Neural cell (in vitro differentiated cells): ENCODE results near the gene KCTD13. TPM values are rescaled to one million over a fixed set of nuclear protein-coding genes. Genes with fewer than 3 reads are reported as not detected.

ENCODE experiments used
- H2AFZ ChIP-seq: fragments of 200-600, 300-800 bp; sonication (generic), shearing (Covaris generic); 2 replicates; pipeline ENCODE4 v1.6.0; 2014; ENCODE audit warnings: low read depth, mild to moderate bottlenecking, antibody characterized with exemption, low read length, moderate library complexity
- H3F3A ChIP-seq: fragments of 200-600 bp; shearing (Covaris generic); 2 replicates; pipeline ENCODE4 v1.6.1; 2016; ENCODE audit warnings: mild to moderate bottlenecking, moderate library complexity, mixed read lengths, antibody characterized with exemption, low read length; ENCODE audit not compliant: insufficient read depth, poor library complexity, severe bottlenecking
- H3K27ac ChIP-seq: fragments of 200-600, 300-800 bp; sonication (generic), shearing (Covaris generic); 2 replicates; pipeline ENCODE4 v1.5.1; 2014; ENCODE audit warnings: mild to moderate bottlenecking, low read length, moderate library complexity
- H3K27me3 ChIP-seq: fragments of 300-800, 200-600 bp; sonication (generic), shearing (Covaris generic); 2 replicates; pipeline ENCODE4 v1.6.0; 2014; ENCODE audit warnings: mild to moderate bottlenecking, low read depth, low read length, moderate library complexity; ENCODE audit not compliant: insufficient read depth
- H3K36me3 ChIP-seq: fragments of 300-800, 200-600 bp; sonication (generic), shearing (Covaris generic); 2 replicates; pipeline ENCODE4 v1.5.1; 2014; ENCODE audit warnings: mild to moderate bottlenecking, antibody characterized with exemption, low read length, moderate library complexity; ENCODE audit not compliant: insufficient read depth
- H3K4me2 ChIP-seq: fragments of 300-800, 200-600 bp; sonication (generic), shearing (Covaris generic); 2 replicates; pipeline ENCODE4 v1.6.0; 2014; ENCODE audit warnings: mild to moderate bottlenecking, low read length
- H3K4me3 ChIP-seq: fragments of 300-800, 200-600 bp; sonication (generic), shearing (Covaris generic); 2 replicates; pipeline ENCODE4 v1.5.1; 2014; ENCODE audit warnings: mild to moderate bottlenecking, low read length, moderate library complexity
- H3K79me2 ChIP-seq: fragments of 200-600 bp; shearing (Covaris generic); replicated peaks from 2 replicates; pipeline ENCODE4 v1.6.0; 2014; ENCODE audit warnings: mild to moderate bottlenecking, low read length, moderate library complexity; ENCODE audit not compliant: insufficient read depth
- H3K9ac ChIP-seq: fragments of 300-800, 200-600 bp; sonication (generic), shearing (Covaris generic); 2 replicates; pipeline ENCODE4 v1.6.1; 2016; ENCODE audit warnings: mild to moderate bottlenecking, low read length, mixed read lengths
- H3K9me2 ChIP-seq: fragments of 200-600 bp; shearing (Covaris generic); 2 replicates; pipeline ENCODE4 v1.6.1; 2016; ENCODE audit warnings: mild to moderate bottlenecking, low read length, mixed read lengths; ENCODE audit not compliant: insufficient read depth
- H3K9me3 ChIP-seq: fragments of 200-600, 300-800 bp; sonication (generic), shearing (Covaris generic); 2 replicates; pipeline ENCODE4 v1.6.1; 2016; ENCODE audit warnings: mild to moderate bottlenecking, mixed run types, low read length, moderate library complexity, mixed read lengths
- H4K20me1 ChIP-seq: fragments of 200-600 bp; shearing (Covaris generic); 2 replicates; pipeline ENCODE4 v1.6.1; 2016; ENCODE audit warnings: mild to moderate bottlenecking, mixed run types; ENCODE audit not compliant: insufficient read depth
- EP300 ChIP-seq: fragments of 450-650 bp; conservative IDR thresholded peaks from 2 replicates; pipeline ENCODE4 v1.6.1; 2014; ENCODE audit warnings: antibody characterized with exemption, mild to moderate bottlenecking, moderate library complexity; ENCODE audit not compliant: poor library complexity, severe bottlenecking
- EZH2 ChIP-seq: fragments of 200-600, 300-800 bp; shearing (Covaris generic), sonication (generic); IDR thresholded peaks from 2 replicates; pipeline ENCODE4 v1.6.1; 2014; ENCODE audit warnings: antibody characterized with exemption, low read length, borderline replicate concordance, mild to moderate bottlenecking; ENCODE audit not compliant: insufficient read depth, poor library complexity, severe bottlenecking
- MXI1 ChIP-seq: fragments of 450-650 bp; conservative IDR thresholded peaks from 2 replicates; pipeline ENCODE4 v1.6.1; 2014; ENCODE audit warnings: antibody characterized with exemption, mild to moderate bottlenecking; ENCODE audit not compliant: poor library complexity, severe bottlenecking
- POLR2AphosphoS5 ChIP-seq: IDR thresholded peaks from 2 replicates; pipeline ENCODE4 v1.6.1; 2012
- RAD21 ChIP-seq: fragments of 450-650 bp; conservative IDR thresholded peaks from 2 replicates; pipeline ENCODE4 v1.6.1; 2014; ENCODE audit warnings: antibody characterized with exemption, mild to moderate bottlenecking, moderate library complexity
- SMC3 ChIP-seq: fragments of 450-650 bp; conservative IDR thresholded peaks from 2 replicates; pipeline ENCODE4 v1.6.1; 2014; ENCODE audit warnings: antibody characterized with exemption, mild to moderate bottlenecking, moderate library complexity; ENCODE audit not compliant: poor library complexity
- TAF1 ChIP-seq: IDR thresholded peaks from 2 replicates; pipeline ENCODE4 v1.6.1; 2012; ENCODE audit warnings: low read depth
- polyA plus RNA-seq: library from polyadenylated mRNA; depleted of rRNA; stranded (reverse); fragments of >200 nt; gene quantifications from 2 replicates; pipeline ENCODE4 v1.2.3, GENCODE V29; 2014
- TF ChIP-seq, protein P1 (sequence below): IDR thresholded peaks from 2 replicates; pipeline ENCODE4 v1.6.1; 2012; ENCODE audit warnings: borderline replicate concordance
- TF ChIP-seq, protein P2 (sequence below): fragments of 450-650 bp; IDR thresholded peaks from 2 replicates; pipeline ENCODE4 v1.5.1; 2014; ENCODE audit warnings: antibody characterized with exemption, mild to moderate bottlenecking, moderate library complexity; ENCODE audit not compliant: poor library complexity, severe bottlenecking

The KCTD13 gene
- polyA plus RNA-seq, 1 donor from 2014 or later, result 55.0 TPM

DNA sequence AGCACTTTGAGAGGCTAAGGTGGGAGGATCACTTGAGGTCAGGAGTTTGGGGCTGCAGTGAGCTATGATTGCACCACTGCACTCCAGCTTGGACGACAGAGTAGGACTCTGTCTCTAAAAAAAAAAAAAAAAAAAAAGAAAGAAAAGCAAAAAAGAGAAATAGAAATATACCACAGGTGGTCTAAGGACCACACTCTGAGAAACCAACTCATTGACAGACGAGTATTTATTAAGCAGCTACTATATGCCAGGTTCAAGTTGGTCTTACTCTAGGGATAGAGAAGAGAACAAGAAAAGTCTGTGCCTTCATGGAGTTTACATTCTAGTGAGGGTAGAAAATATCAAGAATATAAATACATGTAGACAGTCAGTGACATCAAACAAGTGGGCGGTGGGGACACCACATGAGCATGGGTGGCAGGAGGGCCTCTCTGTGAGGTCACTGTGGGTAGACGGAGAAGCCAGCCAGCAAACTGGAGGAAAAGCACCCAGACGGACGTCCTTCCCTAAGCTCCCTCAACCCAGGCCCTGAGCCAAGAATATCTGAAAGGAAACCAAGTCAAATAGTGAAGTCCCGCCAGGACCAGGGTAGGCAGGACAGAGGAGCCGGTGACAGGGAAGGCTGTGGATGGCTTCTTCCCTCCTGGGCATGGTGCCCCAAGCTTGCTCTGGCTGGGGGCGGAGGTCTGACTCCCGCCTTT, 67.7 kb downstream of the KCTD13 start:
- no peak overlapping the region for H3K9ac ChIP-seq
- H2AFZ ChIP-seq, result no peak overlapping the region
- no peak for TF ChIP-seq EP300
- no peak for TF ChIP-seq EZH2
- no peak for TF ChIP-seq TAF1
- TF ChIP-seq, protein P1, sequence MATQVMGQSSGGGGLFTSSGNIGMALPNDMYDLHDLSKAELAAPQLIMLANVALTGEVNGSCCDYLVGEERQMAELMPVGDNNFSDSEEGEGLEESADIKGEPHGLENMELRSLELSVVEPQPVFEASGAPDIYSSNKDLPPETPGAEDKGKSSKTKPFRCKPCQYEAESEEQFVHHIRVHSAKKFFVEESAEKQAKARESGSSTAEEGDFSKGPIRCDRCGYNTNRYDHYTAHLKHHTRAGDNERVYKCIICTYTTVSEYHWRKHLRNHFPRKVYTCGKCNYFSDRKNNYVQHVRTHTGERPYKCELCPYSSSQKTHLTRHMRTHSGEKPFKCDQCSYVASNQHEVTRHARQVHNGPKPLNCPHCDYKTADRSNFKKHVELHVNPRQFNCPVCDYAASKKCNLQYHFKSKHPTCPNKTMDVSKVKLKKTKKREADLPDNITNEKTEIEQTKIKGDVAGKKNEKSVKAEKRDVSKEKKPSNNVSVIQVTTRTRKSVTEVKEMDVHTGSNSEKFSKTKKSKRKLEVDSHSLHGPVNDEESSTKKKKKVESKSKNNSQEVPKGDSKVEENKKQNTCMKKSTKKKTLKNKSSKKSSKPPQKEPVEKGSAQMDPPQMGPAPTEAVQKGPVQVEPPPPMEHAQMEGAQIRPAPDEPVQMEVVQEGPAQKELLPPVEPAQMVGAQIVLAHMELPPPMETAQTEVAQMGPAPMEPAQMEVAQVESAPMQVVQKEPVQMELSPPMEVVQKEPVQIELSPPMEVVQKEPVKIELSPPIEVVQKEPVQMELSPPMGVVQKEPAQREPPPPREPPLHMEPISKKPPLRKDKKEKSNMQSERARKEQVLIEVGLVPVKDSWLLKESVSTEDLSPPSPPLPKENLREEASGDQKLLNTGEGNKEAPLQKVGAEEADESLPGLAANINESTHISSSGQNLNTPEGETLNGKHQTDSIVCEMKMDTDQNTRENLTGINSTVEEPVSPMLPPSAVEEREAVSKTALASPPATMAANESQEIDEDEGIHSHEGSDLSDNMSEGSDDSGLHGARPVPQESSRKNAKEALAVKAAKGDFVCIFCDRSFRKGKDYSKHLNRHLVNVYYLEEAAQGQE, result no peak
- no peak for TF ChIP-seq POLR2AphosphoS5
- TF ChIP-seq RAD21, result no peak
- no peak for TF ChIP-seq SMC3
- no peak for TF ChIP-seq MXI1
- TF ChIP-seq, protein P2, sequence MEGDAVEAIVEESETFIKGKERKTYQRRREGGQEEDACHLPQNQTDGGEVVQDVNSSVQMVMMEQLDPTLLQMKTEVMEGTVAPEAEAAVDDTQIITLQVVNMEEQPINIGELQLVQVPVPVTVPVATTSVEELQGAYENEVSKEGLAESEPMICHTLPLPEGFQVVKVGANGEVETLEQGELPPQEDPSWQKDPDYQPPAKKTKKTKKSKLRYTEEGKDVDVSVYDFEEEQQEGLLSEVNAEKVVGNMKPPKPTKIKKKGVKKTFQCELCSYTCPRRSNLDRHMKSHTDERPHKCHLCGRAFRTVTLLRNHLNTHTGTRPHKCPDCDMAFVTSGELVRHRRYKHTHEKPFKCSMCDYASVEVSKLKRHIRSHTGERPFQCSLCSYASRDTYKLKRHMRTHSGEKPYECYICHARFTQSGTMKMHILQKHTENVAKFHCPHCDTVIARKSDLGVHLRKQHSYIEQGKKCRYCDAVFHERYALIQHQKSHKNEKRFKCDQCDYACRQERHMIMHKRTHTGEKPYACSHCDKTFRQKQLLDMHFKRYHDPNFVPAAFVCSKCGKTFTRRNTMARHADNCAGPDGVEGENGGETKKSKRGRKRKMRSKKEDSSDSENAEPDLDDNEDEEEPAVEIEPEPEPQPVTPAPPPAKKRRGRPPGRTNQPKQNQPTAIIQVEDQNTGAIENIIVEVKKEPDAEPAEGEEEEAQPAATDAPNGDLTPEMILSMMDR, result no peak
- H3K9me3 ChIP-seq, result no peaks in the 10 kb centered on the region
- no peak overlapping the region for H3K4me2 ChIP-seq
- no peaks in the 10 kb centered on the region for H3F3A ChIP-seq
- no peak overlapping the region for H3K4me3 ChIP-seq
- H3K79me2 ChIP-seq, result peaks cover 6% of the 10 kb centered on the region
- no peaks in the 10 kb centered on the region for H4K20me1 ChIP-seq
- H3K36me3 ChIP-seq, result no peaks in the 10 kb centered on the region
- H3K27ac ChIP-seq, result no peak overlapping the region
- H3K27me3 ChIP-seq, result no peaks in the 10 kb centered on the region
- H3K9me2 ChIP-seq, result no peaks in the 10 kb centered on the region

DNA sequence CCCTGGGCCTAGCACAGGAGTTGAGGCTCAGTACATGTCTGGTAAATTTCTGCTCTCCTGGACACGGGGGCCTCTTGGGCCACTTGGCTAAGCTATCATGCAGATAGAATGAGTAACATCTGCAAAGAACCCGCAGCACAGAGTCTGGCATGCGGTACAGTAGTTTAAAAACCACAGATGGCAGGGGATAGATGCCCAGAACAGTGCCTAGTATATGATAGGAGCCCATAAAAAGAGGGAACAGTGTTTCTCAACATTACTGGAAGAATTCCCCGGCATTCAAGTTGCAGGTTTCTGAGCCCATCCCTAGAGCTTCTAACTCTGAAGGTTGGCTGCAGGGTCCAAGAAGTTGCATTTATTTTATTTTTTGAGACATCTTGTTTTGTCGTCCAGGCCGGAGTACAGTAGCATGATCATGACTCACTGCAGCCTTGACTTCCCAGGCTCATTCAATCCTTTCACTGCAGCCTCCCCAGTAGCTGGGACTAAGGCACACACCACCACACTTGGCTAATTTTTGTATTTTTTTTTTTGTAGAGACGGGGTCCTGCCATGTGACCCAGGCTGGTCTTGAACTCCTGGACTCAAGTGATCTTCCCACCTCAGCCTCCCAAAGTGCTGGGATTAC, 68.8 kb downstream of the KCTD13 start:
- H3K9me2 ChIP-seq, result no peaks in the 10 kb centered on the region
- no peak overlapping the region for H3K9ac ChIP-seq
- H3K9me3 ChIP-seq, result no peaks in the 10 kb centered on the region
- no peak overlapping the region for H3K4me3 ChIP-seq
- no peaks in the 10 kb centered on the region for H3K27me3 ChIP-seq
- H3K27ac ChIP-seq, result no peak overlapping the region
- H2AFZ ChIP-seq, result no peak overlapping the region
- no peaks in the 10 kb centered on the region for H3F3A ChIP-seq
- peaks cover 4% of the 10 kb centered on the region for H3K79me2 ChIP-seq
- no peak overlapping the region for H3K4me2 ChIP-seq
- H3K36me3 ChIP-seq, result no peaks in the 10 kb centered on the region
- TF ChIP-seq, protein P1, result no peak
- no peak for TF ChIP-seq MXI1
- no peak for TF ChIP-seq SMC3
- no peak for TF ChIP-seq POLR2AphosphoS5
- TF ChIP-seq, protein P2, result no peak
- TF ChIP-seq EP300, result no peak
- TF ChIP-seq RAD21, result no peak
- no peak for TF ChIP-seq TAF1
- no peak for TF ChIP-seq EZH2
- no peaks in the 10 kb centered on the region for H4K20me1 ChIP-seq
